Stimulated activated memory B cell treated with anti-CD40 and anti-IgM and Interleukin-4, amounts not matched to agents 10 μg/mL and 1 μg/mL and 100 μg/mL, for 72 hours (primary cell): ENCODE data around the gene ASXL1.

Experiments
- ATAC-seq: fragments of 150-1000 bp; cut with Tn5 transposase; 2 replicates; pipeline ENCODE4 v1.10.0; 2021
- H3K27ac Mint-ChIP-seq: one replicate; pipeline ENCODE4 v1.8.0; 2022; ENCODE audit warnings: mild to moderate bottlenecking, mixed read lengths
- H3K27me3 Mint-ChIP-seq: one replicate; pipeline ENCODE4 v1.8.0; 2022; ENCODE audit warnings: mixed read lengths
- H3K36me3 Mint-ChIP-seq: one replicate; pipeline ENCODE4 v1.8.0; 2022; ENCODE audit warnings: mixed read lengths
- H3K4me1 Mint-ChIP-seq: one replicate; pipeline ENCODE4 v1.8.0; 2022; ENCODE audit warnings: mixed read lengths
- H3K4me3 Mint-ChIP-seq: one replicate; pipeline ENCODE4 v1.8.0; 2022; ENCODE audit warnings: mild to moderate bottlenecking, moderate library complexity, mixed read lengths
- H3K9me3 Mint-ChIP-seq: one replicate; pipeline ENCODE4 v1.8.0; 2022; ENCODE audit warnings: mixed read lengths

ASXL1 gene

GRCh38 chr20:32474009-32474716 is 116.0 kb downstream of the ASXL1 start:
- H3K36me3 Mint-ChIP-seq, result no peaks in the 10 kb centered on the region

DNA sequence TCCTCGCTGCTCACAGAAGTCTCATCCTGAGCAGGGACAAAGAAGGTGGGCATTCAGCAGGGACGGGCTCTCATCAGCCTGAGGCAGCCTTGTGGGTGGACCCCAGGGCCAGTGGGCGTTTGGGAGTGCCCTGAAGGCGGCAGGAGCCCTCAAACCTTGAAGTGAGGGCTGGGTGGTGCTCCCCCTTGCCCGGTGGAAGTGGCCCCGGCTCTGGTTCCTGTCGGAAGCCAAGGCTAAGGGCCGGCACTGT is 116.5 kb downstream of the ASXL1 start:
- Mint-ChIP-seq H3K4me1 (peaks cover 39% of the 10 kb centered on the region), H3K36me3 (no peaks in the 10 kb centered on the region), H3K9me3 (no peaks in the 10 kb centered on the region), H3K4me3 (no peak overlapping the region), H3K27ac (no peak overlapping the region), H3K27me3 (no peaks in the 10 kb centered on the region)
- no peak for ATAC-seq

More at GRCh38 chr20:32474009-32474716, 116.0 kb downstream of the ASXL1 start:
- no peak for ATAC-seq
- Mint-ChIP-seq H3K9me3 (no peaks in the 10 kb centered on the region), H3K4me1 (peaks cover 35% of the 10 kb centered on the region), H3K4me3 (no peak overlapping the region), H3K27me3 (no peaks in the 10 kb centered on the region), H3K27ac (peak overlapping the region; percentile 15)

- H3K27ac Mint-ChIP-seq, result peak overlapping the region; percentile 69
- no peaks in the 10 kb centered on the region for H3K36me3 Mint-ChIP-seq
- no peaks in the 10 kb centered on the region for H3K27me3 Mint-ChIP-seq
- H3K4me3 Mint-ChIP-seq, result no peak overlapping the region
- H3K4me1 Mint-ChIP-seq, result peaks cover 39% of the 10 kb centered on the region
- peak; percentile 62 for ATAC-seq
- no peaks in the 10 kb centered on the region for H3K9me3 Mint-ChIP-seq
Observed at GRCh38 chr20:32474967-32475811, 117.1 kb downstream of the ASXL1 start.

- ATAC-seq, result no peak
- Mint-ChIP-seq H3K9me3 (no peaks in the 10 kb centered on the region), H3K27me3 (no peaks in the 10 kb centered on the region), H3K27ac (peak overlapping the region; percentile 69), H3K4me1 (peaks cover 34% of the 10 kb centered on the region), H3K4me3 (no peak overlapping the region), H3K36me3 (no peaks in the 10 kb centered on the region)
Observed at GRCh38 chr20:32476684-32477593, 118.8 kb downstream of the ASXL1 start.

GRCh38 chr20:32477594-32478512 is 119.7 kb downstream of the ASXL1 start:
- no peaks in the 10 kb centered on the region for H3K9me3 Mint-ChIP-seq
- no peaks in the 10 kb centered on the region for H3K27me3 Mint-ChIP-seq
- H3K36me3 Mint-ChIP-seq, result no peaks in the 10 kb centered on the region
- no peak for ATAC-seq
- H3K4me3 Mint-ChIP-seq, result no peak overlapping the region
- no peak overlapping the region for H3K27ac Mint-ChIP-seq
- H3K4me1 Mint-ChIP-seq, result peaks cover 34% of the 10 kb centered on the region

GRCh38 chr20:32478576-32478975 is 120.4 kb downstream of the ASXL1 start:
- H3K27ac Mint-ChIP-seq, result no peak overlapping the region
- H3K27me3 Mint-ChIP-seq, result no peaks in the 10 kb centered on the region
- H3K4me1 Mint-ChIP-seq, result peaks cover 34% of the 10 kb centered on the region
- ATAC-seq, result no peak
- no peaks in the 10 kb centered on the region for H3K36me3 Mint-ChIP-seq
- no peaks in the 10 kb centered on the region for H3K9me3 Mint-ChIP-seq
- no peak overlapping the region for H3K4me3 Mint-ChIP-seq

DNA sequence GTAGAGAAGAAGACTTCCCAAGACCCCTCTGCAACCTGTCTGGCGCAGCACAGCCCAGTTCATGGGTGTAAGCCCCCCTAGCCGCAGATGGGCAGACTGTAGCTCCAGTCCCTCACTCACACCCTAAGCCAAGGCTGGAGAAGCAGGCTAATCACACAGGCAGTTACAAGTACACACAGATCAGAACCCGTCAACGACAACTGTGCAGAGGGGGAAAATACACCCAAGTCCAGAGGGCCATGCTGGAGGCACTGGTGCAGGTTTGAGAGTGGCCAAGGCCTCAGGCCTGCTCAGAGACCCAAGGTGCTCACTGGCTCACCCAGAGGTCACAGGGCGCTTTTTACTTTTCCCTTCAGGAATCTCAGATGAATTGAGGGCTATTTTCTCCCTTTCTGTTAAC is 120.9 kb downstream of the ASXL1 start:
- no peak overlapping the region for H3K27ac Mint-ChIP-seq
- H3K27me3 Mint-ChIP-seq, result no peaks in the 10 kb centered on the region
- H3K9me3 Mint-ChIP-seq, result no peaks in the 10 kb centered on the region
- H3K4me1 Mint-ChIP-seq, result peaks cover 34% of the 10 kb centered on the region
- H3K36me3 Mint-ChIP-seq, result no peaks in the 10 kb centered on the region
- ATAC-seq, result no peak
- H3K4me3 Mint-ChIP-seq, result no peak overlapping the region

- H3K36me3 Mint-ChIP-seq, result no peaks in the 10 kb centered on the region
- no peak overlapping the region for H3K4me3 Mint-ChIP-seq
- no peak overlapping the region for H3K27ac Mint-ChIP-seq
- no peak for ATAC-seq
- H3K9me3 Mint-ChIP-seq, result no peaks in the 10 kb centered on the region
- peaks cover 37% of the 10 kb centered on the region for H3K4me1 Mint-ChIP-seq
- H3K27me3 Mint-ChIP-seq, result no peaks in the 10 kb centered on the region
Observed at GRCh38 chr20:32479697-32480171, 121.6 kb downstream of the ASXL1 start.

- H3K9me3 Mint-ChIP-seq, result no peaks in the 10 kb centered on the region
- no peaks in the 10 kb centered on the region for H3K27me3 Mint-ChIP-seq
- H3K27ac Mint-ChIP-seq, result no peak overlapping the region
- H3K4me3 Mint-ChIP-seq, result no peak overlapping the region
- peaks cover 38% of the 10 kb centered on the region for H3K4me1 Mint-ChIP-seq
- no peak for ATAC-seq
- H3K36me3 Mint-ChIP-seq, result no peaks in the 10 kb centered on the region
Observed at GRCh38 chr20:32480371-32481241, 122.5 kb downstream of the ASXL1 start.

- no peak overlapping the region for H3K27ac Mint-ChIP-seq
- no peaks in the 10 kb centered on the region for H3K27me3 Mint-ChIP-seq
- no peaks in the 10 kb centered on the region for H3K9me3 Mint-ChIP-seq
- H3K4me1 Mint-ChIP-seq, result peaks cover 29% of the 10 kb centered on the region
- no peaks in the 10 kb centered on the region for H3K36me3 Mint-ChIP-seq
- no peak for ATAC-seq
- H3K4me3 Mint-ChIP-seq, result no peak overlapping the region
Observed at GRCh38 chr20:32481311-32482142, 123.4 kb downstream of the ASXL1 start.

GRCh38 chr20:32482143-32482441 is 124.0 kb downstream of the ASXL1 start:
- H3K36me3 Mint-ChIP-seq, result no peaks in the 10 kb centered on the region
- ATAC-seq, result no peak
- H3K27me3 Mint-ChIP-seq, result no peaks in the 10 kb centered on the region
- H3K4me3 Mint-ChIP-seq, result no peak overlapping the region
- H3K27ac Mint-ChIP-seq, result no peak overlapping the region
- no peaks in the 10 kb centered on the region for H3K9me3 Mint-ChIP-seq
- peaks cover 23% of the 10 kb centered on the region for H3K4me1 Mint-ChIP-seq

DNA sequence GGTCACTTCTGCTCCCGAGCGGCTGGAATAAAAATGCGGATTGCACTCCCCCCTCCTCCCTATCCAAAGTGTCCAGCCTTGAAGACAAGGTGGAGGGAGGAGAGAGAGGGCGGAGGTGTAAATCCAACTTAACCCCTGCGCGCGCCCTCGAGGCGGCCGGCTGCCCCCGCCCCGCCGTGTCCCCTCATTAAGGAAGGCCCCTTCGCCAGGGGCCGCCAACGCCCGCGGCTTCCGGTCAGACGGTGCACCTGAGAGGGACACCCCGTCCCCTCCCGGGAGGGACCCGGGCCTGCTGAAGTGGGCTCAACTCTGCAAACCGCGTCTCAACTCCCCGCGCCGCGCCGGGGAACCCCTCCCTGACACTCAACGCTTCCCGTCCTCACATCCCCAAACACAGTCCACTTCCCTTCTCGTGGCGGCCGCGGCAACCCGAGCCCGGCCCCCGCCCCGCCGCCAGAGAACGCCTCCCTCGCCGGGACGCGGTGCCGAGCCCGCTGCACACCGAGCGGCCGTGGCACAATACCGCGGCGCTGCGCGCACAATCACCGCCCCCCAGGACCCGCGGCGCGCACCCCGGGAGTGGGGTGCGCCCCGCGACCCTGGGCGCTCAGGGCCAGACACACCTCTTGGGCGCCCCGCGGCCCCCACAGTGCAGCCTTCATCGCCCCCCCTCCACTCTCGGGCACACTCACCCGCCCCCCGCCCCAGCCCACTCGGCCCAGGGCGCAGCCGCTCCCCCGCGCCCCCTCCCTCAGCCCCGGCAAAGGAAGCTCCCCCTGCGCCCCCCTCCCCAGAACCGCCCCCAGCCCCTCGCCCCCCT is 124.5 kb downstream of the ASXL1 start:
- peak; percentile 58 for ATAC-seq
- H3K4me3 Mint-ChIP-seq, result peak overlapping the region; percentile 77
- no peaks in the 10 kb centered on the region for H3K9me3 Mint-ChIP-seq
- no peaks in the 10 kb centered on the region for H3K36me3 Mint-ChIP-seq
- H3K4me1 Mint-ChIP-seq, result peaks cover 21% of the 10 kb centered on the region
- H3K27me3 Mint-ChIP-seq, result no peaks in the 10 kb centered on the region
- H3K27ac Mint-ChIP-seq, result no peak overlapping the region
